ENCODE results near the gene GRID2IP. TPM values are rescaled to one million over a fixed set of nuclear protein-coding genes. Genes with fewer than 3 reads are reported as not detected.

GRID2IP gene
- total and polyA plus RNA-seq, 2 of the 13 experiments (the other 11 are each of a cell fraction or from before 2014, with no cell fraction given): 0.03 TPM; not detected in 1

GRCh38 chr7:6577369-6578113 lies 26.3 kb upstream of the GRID2IP start, which contains the start of gene ZDHHC4 (continued):
- TF ChIP-seq ZNF841 (CRISPR knock-in tag; IDR thresholded peaks at IDR 0.05; ENCODE audit: borderline replicate concordance): no peak
- TF ChIP-seq FOXO1 (CRISPR knock-in tag; IDR thresholded peaks at IDR 0.05): peak; percentile 85
- TF ChIP-seq SKIL (CRISPR knock-in tag; IDR thresholded peaks at IDR 0.05; ENCODE audit: borderline replicate concordance): peak; percentile 53
- no peak for TF ChIP-seq ZNF577 (CRISPR knock-in tag; IDR thresholded peaks at IDR 0.05; ENCODE audit: borderline replicate concordance, low read depth)
- peak; percentile 76; the same call in 1 of the 2 replicates for TF ChIP-seq BORCS8-MEF2B (CRISPR knock-in tag; IDR thresholded peaks at IDR 0.05)
- no peak for TF ChIP-seq ZNF570 (CRISPR knock-in tag; IDR thresholded peaks at IDR 0.05; ENCODE audit: borderline replicate concordance)
- no peak for TF ChIP-seq TGIF2 (CRISPR knock-in tag; IDR thresholded peaks at IDR 0.05)
- peak; percentile 87; the same call in 1 of the 2 replicates for TF ChIP-seq ZNF607 (CRISPR knock-in tag; IDR thresholded peaks at IDR 0.05; ENCODE audit: borderline replicate concordance)
- TF ChIP-seq CBX2 (IDR thresholded peaks at IDR 0.05; ENCODE audit: low read depth, low read length): no peak
- TF ChIP-seq CBX2 (CRISPR knock-in tag; IDR thresholded peaks at IDR 0.05; ENCODE audit: low read depth): no peak
- peak; percentile 52 for TF ChIP-seq ZBTB25 (CRISPR knock-in tag; IDR thresholded peaks at IDR 0.05)
- TF ChIP-seq U2AF1 (optimal IDR thresholded peaks at IDR 0.05; ENCODE audit: low read depth, low read length): no peak
- TF ChIP-seq ZNF552 (CRISPR knock-in tag; IDR thresholded peaks at IDR 0.05; ENCODE audit: borderline replicate concordance): no peak
- peak; percentile 79 for TF ChIP-seq ZNF33A (CRISPR knock-in tag; IDR thresholded peaks at IDR 0.05; ENCODE audit: borderline replicate concordance)
- no peak for TF ChIP-seq AFF4 (CRISPR knock-in tag; IDR thresholded peaks at IDR 0.05)
- no peak for TF ChIP-seq HMGA1 (CRISPR knock-in tag; conservative IDR thresholded peaks at IDR 0.05)
- TF ChIP-seq AKNA (CRISPR knock-in tag; IDR thresholded peaks at IDR 0.05; ENCODE audit: borderline replicate concordance): no peak
